WTC11 (cell line): ENCODE results near the gene TRPV2. TPM values are rescaled to one million over a fixed set of nuclear protein-coding genes. Genes with fewer than 3 reads are reported as not detected.

ENCODE experiments used
- ATAC-seq: fragments of 200-7000 bp; cut with Tn5 transposase; 2 replicates; pipeline ENCODE4 v1.10.0; 2021; ENCODE audit warnings: mild to moderate bottlenecking, moderate library complexity
- CTCF ChIA-PET: fragments of 300-600 bp; sonication (Branson Sonifier 250); formaldehyde crosslinking; loops from one replicate; lab custom pipeline; 2021; ENCODE audit warnings: antibody characterized with exemption; lab: Charles Lee
- POLR2A ChIA-PET: fragments of 350-600 bp; sonication (Branson Sonifier 250); formaldehyde crosslinking; loops from one replicate; lab custom pipeline; 2021; ENCODE audit warnings: antibody characterized with exemption; lab: Charles Lee
- DNase-seq: peaks from one replicate; pipeline ENCODE4 v3.0.0; 2021; ENCODE audit warnings: low spot score
- H3K27ac Mint-ChIP-seq: 2 replicates; pipeline ENCODE4 v1.8.0; 2021; ENCODE audit warnings: mixed read lengths
- H3K27me3 Mint-ChIP-seq: 2 replicates; pipeline ENCODE4 v1.8.0; 2021; ENCODE audit warnings: low read depth, mild to moderate bottlenecking, moderate library complexity, mixed read lengths
- H3K36me3 Mint-ChIP-seq: 2 replicates; pipeline ENCODE4 v1.8.0; 2021; ENCODE audit warnings: mixed read lengths
- H3K4me1 Mint-ChIP-seq: 2 replicates; pipeline ENCODE4 v1.8.0; 2022; ENCODE audit warnings: mixed read lengths
- H3K4me3 Mint-ChIP-seq: 2 replicates; pipeline ENCODE4 v1.8.0; 2021; ENCODE audit warnings: mild to moderate bottlenecking, moderate library complexity, mixed read lengths
- H3K9me3 Mint-ChIP-seq: 2 replicates; pipeline ENCODE4 v1.8.0; 2021; ENCODE audit warnings: mixed read lengths
- GTF2I ChIP-seq: fragments of 250-450 bp; sonication (Bioruptor Pico); conservative IDR thresholded peaks from 2 replicates; pipeline ENCODE4 v1.4.0; 2021; ENCODE audit warnings: mild to moderate bottlenecking
- HMGA2 ChIP-seq: fragments of 250-450 bp; sonication (Bioruptor Pico); IDR thresholded peaks from 2 replicates; pipeline ENCODE4 v1.4.0; 2021; ENCODE audit warnings: mild to moderate bottlenecking, moderate library complexity
- IRF2 ChIP-seq: sonication (generic); formaldehyde crosslinking; IDR thresholded peaks from 2 replicates; pipeline ENCODE4 v1.8.0; 2022; ENCODE audit warnings: low read depth, missing genetic modification reagents, borderline replicate concordance
- NR1H2 ChIP-seq: sonication (generic); formaldehyde crosslinking; IDR thresholded peaks from 2 replicates; pipeline ENCODE4 v1.9.0; 2021; ENCODE audit warnings: mild to moderate bottlenecking, moderate library complexity, missing genetic modification reagents
- NR2C2 ChIP-seq: sonication (generic); formaldehyde crosslinking; IDR thresholded peaks from 2 replicates; pipeline ENCODE4 v1.8.0; 2022; ENCODE audit warnings: mild to moderate bottlenecking, missing genetic modification reagents
- OVOL2 ChIP-seq: fragments of 250-450 bp; sonication (Bioruptor Pico); IDR thresholded peaks from 2 replicates; pipeline ENCODE4 v1.9.0; 2021; ENCODE audit warnings: mild to moderate bottlenecking, borderline replicate concordance
- PRRX2 ChIP-seq: fragments of 250-450 bp; sonication (Bioruptor Pico); IDR thresholded peaks from 2 replicates; pipeline ENCODE4 v1.8.0; 2021; ENCODE audit warnings: mild to moderate bottlenecking
- SMAD4 ChIP-seq: sonication (generic); formaldehyde crosslinking; IDR thresholded peaks from 2 replicates; pipeline ENCODE4 v1.8.0; 2022; ENCODE audit warnings: mild to moderate bottlenecking, missing genetic modification reagents
- SOX15 ChIP-seq: fragments of 250-450 bp; sonication (Bioruptor Pico); IDR thresholded peaks from 2 replicates; pipeline ENCODE4 v1.9.0; 2021; ENCODE audit warnings: mild to moderate bottlenecking
- ZBTB21 ChIP-seq: sonication (generic); formaldehyde crosslinking; IDR thresholded peaks from 2 replicates; pipeline ENCODE4 v1.8.1; 2023; ENCODE audit warnings: mild to moderate bottlenecking, missing genetic modification reagents, borderline replicate concordance
- ZNF121 ChIP-seq: sonication (generic); formaldehyde crosslinking; IDR thresholded peaks from 2 replicates; pipeline ENCODE4 v1.8.0; 2023; ENCODE audit warnings: missing genetic modification reagents
- ZNF219 ChIP-seq: sonication (generic); formaldehyde crosslinking; IDR thresholded peaks from 2 replicates; pipeline ENCODE4 v1.8.0; 2023; ENCODE audit warnings: missing genetic modification reagents, mild to moderate bottlenecking, borderline replicate concordance
- ZNF416 ChIP-seq: fragments of 250-450 bp; sonication (Bioruptor Pico); IDR thresholded peaks from 2 replicates; pipeline ENCODE4 v1.9.0; 2021; ENCODE audit warnings: mild to moderate bottlenecking, inconsistent platforms
- ZNF671 ChIP-seq: fragments of 250-450 bp; sonication (Bioruptor Pico); IDR thresholded peaks from 2 replicates; pipeline ENCODE4 v1.8.0; 2021; ENCODE audit warnings: mild to moderate bottlenecking
- total RNA-seq: library from RNA; stranded (reverse); gene quantifications from 3 replicates; pipeline ENCODE4 v1.2.3, GENCODE V29; 2021
- TF ChIP-seq, protein P1 (sequence below): sonication (generic); formaldehyde crosslinking; IDR thresholded peaks from 2 replicates; pipeline ENCODE4 v1.8.1; 2022; ENCODE audit warnings: mild to moderate bottlenecking, moderate library complexity, missing genetic modification reagents
- TF ChIP-seq, protein P2 (sequence below): sonication (generic); formaldehyde crosslinking; IDR thresholded peaks from 2 replicates; pipeline ENCODE4 v1.8.0; 2022; ENCODE audit warnings: mild to moderate bottlenecking, missing genetic modification reagents
- TF ChIP-seq, protein P3 (sequence below): fragments of 250-450 bp; sonication (Bioruptor Pico); conservative IDR thresholded peaks from 2 replicates; pipeline ENCODE4 v1.9.0; 2021; ENCODE audit warnings: mild to moderate bottlenecking
- TF ChIP-seq, protein P4 (sequence below): sonication (generic); formaldehyde crosslinking; IDR thresholded peaks from 2 replicates; pipeline ENCODE4 v1.8.1; 2023; ENCODE audit warnings: mild to moderate bottlenecking, missing genetic modification reagents
- TF ChIP-seq, protein P5 (sequence below): fragments of 250-450 bp; sonication (Bioruptor Pico); IDR thresholded peaks from 2 replicates; pipeline ENCODE4 v1.9.0; 2021; ENCODE audit warnings: moderate library complexity, mild to moderate bottlenecking, inconsistent platforms, borderline replicate concordance
- TF ChIP-seq, protein P6 (sequence below): sonication (generic); formaldehyde crosslinking; conservative IDR thresholded peaks from 2 replicates; pipeline ENCODE4 v1.8.1; 2023; ENCODE audit warnings: mild to moderate bottlenecking, low read depth, missing genetic modification reagents, moderate library complexity

Gene TRPV2
- total RNA-seq, 1 experiment from 2014 or later = 3.5 TPM

DNA sequence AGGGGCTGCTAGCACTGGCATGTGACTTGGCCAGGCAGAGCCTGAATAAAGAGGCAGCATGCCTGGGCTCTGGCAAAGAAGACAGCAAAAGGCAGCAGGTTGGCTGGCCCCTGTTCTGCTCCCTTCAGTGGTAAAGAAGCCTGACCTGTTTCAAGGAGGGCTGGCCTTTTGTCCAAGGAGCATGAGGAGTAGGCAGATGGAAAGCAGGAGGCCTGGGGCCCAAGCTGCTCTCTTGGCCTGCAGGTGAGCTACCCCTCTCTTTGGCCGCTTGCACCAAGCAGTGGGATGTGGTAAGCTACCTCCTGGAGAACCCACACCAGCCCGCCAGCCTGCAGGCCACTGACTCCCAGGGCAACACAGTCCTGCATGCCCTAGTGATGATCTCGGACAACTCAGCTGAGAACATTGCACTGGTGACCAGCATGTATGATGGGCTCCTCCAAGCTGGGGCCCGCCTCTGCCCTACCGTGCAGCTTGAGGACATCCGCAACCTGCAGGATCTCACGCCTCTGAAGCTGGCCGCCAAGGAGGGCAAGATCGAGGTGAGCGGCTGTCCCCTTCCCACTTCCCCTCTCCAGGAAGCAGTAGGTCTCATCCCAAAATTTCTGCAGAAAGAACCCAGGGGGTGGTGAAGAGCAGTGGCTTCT, 8.0 kb downstream of the TRPV2 start:
- H3K36me3 Mint-ChIP-seq = no peaks in the 10 kb centered on the region
- H3K27ac Mint-ChIP-seq = no peak overlapping the region
- POLR2A ChIA-PET = interaction anchor here (0.8 to 1.2 kb wide), 2 partner anchors 15 to 18 kb away, joined by 3 to 7 read pairs; no protein-coding TSS in a partner anchor
- H3K4me1 Mint-ChIP-seq = peaks cover 14% of the 10 kb centered on the region
- CTCF ChIA-PET = interaction anchor here (1.2 to 1.8 kb wide), 4 partner anchors 8 to 166 kb away, joined by 4 to 6 read pairs (median 5); partner anchors contain the start of gene TRPV2
- no peaks in the 10 kb centered on the region for H3K9me3 Mint-ChIP-seq
- TF ChIP-seq, protein P1, sequence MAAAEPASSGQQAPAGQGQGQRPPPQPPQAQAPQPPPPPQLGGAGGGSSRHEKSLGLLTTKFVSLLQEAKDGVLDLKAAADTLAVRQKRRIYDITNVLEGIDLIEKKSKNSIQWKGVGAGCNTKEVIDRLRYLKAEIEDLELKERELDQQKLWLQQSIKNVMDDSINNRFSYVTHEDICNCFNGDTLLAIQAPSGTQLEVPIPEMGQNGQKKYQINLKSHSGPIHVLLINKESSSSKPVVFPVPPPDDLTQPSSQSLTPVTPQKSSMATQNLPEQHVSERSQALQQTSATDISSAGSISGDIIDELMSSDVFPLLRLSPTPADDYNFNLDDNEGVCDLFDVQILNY (CRISPR knock-in tag) = no peak
- TF ChIP-seq GTF2I (CRISPR knock-in tag) (no peak), SMAD4 (CRISPR knock-in tag) (no peak), IRF2 (CRISPR knock-in tag) (no peak), NR1H2 (CRISPR knock-in tag) (no peak), ZNF416 (CRISPR knock-in tag) (no peak), PRRX2 (CRISPR knock-in tag) (no peak), ZNF219 (CRISPR knock-in tag) (no peak), ZNF671 (CRISPR knock-in tag) (no peak), OVOL2 (no peak)
- TF ChIP-seq, protein P2, sequence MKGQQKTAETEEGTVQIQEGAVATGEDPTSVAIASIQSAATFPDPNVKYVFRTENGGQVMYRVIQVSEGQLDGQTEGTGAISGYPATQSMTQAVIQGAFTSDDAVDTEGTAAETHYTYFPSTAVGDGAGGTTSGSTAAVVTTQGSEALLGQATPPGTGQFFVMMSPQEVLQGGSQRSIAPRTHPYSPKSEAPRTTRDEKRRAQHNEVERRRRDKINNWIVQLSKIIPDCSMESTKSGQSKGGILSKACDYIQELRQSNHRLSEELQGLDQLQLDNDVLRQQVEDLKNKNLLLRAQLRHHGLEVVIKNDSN (CRISPR knock-in tag) = no peak
- TF ChIP-seq, protein P3, sequence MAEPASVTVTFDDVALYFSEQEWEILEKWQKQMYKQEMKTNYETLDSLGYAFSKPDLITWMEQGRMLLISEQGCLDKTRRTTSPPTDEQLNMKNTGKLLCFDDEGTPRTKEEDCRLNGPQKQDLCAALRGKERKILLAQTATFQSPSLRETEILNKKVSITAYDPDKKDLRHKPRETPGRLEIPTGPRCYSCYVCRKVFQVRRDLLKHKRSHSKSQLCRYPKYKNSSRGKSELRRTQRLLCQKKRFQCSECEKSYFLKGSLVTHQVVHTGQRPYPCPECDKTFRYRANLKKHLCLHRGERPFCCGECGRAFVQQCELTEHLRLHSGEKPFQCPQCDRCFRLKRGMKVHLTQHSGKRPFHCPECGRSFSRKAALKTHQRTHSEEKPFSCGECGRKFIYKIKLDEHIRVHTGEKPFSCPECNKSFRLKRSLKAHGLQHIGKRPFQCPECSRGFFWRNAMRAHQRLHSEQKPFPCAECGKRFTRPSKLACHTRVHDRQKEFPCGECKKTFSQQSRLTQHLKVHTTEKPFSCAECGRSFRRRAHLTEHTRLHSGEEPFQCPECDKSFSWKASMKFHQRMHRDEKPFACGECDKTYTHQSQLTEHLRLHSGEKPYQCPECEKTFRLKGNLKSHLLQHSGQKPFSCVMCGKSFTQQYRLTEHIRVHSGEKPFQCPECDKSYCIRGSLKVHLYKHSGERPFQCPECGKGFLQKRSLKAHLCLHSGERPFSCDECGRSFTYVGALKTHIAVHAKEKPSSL = no peak
- TF ChIP-seq, protein P4, sequence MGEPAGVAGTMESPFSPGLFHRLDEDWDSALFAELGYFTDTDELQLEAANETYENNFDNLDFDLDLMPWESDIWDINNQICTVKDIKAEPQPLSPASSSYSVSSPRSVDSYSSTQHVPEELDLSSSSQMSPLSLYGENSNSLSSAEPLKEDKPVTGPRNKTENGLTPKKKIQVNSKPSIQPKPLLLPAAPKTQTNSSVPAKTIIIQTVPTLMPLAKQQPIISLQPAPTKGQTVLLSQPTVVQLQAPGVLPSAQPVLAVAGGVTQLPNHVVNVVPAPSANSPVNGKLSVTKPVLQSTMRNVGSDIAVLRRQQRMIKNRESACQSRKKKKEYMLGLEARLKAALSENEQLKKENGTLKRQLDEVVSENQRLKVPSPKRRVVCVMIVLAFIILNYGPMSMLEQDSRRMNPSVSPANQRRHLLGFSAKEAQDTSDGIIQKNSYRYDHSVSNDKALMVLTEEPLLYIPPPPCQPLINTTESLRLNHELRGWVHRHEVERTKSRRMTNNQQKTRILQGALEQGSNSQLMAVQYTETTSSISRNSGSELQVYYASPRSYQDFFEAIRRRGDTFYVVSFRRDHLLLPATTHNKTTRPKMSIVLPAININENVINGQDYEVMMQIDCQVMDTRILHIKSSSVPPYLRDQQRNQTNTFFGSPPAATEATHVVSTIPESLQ = no peak
- TF ChIP-seq, protein P5, sequence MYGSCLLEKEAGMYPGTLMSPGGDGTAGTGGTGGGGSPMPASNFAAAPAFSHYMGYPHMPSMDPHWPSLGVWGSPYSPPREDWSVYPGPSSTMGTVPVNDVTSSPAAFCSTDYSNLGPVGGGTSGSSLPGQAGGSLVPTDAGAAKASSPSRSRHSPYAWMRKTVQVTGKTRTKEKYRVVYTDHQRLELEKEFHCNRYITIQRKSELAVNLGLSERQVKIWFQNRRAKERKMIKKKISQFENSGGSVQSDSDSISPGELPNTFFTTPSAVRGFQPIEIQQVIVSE (CRISPR knock-in tag) = no peak
- TF ChIP-seq, all 79 proteins: peak for 0
- Mint-ChIP-seq H3K4me3 (no peak overlapping the region), H3K27me3 (no peaks in the 10 kb centered on the region)
- ATAC-seq (no peak), DNase-seq (no peak)

DNA sequence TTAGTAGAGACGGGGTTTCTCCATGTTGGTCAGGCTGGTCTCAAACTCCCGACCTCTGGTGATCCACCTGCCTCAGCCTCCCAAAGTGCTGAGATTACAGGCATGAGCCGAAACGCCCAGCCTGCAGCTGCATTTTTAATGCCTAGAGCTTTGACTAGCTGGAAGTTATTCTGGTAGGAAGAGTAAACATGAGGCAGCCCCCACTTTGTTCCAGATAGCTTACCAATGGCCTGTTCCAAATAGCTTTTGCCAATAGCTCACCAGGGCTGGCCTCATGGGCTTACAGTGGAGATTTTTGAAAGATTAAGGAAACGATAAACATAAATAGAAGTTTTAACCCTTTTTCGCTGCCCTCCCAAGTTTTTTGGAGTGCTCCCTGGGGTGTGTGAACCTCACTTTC, 9.8 kb downstream of the TRPV2 start:
- H3K27me3 Mint-ChIP-seq = peaks cover 7% of the 10 kb centered on the region; the same call in 1 of the 2 replicates
- no peak overlapping the region for H3K27ac Mint-ChIP-seq
- peaks cover 7% of the 10 kb centered on the region for H3K4me1 Mint-ChIP-seq
- ChIA-PET CTCF (interaction anchor here (0.7 to 1.6 kb wide), 2 partner anchors 10 to 61 kb away, joined by 3 to 7 read pairs; partner anchors contain the start of gene TRPV2), POLR2A (no interaction called here)
- TF ChIP-seq IRF2 (CRISPR knock-in tag) = no peak
- no peak for TF ChIP-seq NR1H2 (CRISPR knock-in tag)
- TF ChIP-seq ZNF121 = no peak
- no peak for TF ChIP-seq SOX15 (CRISPR knock-in tag)
- TF ChIP-seq HMGA2 = no peak
- TF ChIP-seq, protein P6, sequence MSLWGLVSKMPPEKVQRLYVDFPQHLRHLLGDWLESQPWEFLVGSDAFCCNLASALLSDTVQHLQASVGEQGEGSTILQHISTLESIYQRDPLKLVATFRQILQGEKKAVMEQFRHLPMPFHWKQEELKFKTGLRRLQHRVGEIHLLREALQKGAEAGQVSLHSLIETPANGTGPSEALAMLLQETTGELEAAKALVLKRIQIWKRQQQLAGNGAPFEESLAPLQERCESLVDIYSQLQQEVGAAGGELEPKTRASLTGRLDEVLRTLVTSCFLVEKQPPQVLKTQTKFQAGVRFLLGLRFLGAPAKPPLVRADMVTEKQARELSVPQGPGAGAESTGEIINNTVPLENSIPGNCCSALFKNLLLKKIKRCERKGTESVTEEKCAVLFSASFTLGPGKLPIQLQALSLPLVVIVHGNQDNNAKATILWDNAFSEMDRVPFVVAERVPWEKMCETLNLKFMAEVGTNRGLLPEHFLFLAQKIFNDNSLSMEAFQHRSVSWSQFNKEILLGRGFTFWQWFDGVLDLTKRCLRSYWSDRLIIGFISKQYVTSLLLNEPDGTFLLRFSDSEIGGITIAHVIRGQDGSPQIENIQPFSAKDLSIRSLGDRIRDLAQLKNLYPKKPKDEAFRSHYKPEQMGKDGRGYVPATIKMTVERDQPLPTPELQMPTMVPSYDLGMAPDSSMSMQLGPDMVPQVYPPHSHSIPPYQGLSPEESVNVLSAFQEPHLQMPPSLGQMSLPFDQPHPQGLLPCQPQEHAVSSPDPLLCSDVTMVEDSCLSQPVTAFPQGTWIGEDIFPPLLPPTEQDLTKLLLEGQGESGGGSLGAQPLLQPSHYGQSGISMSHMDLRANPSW = no peak
- TF ChIP-seq, protein P3 = no peak
- TF ChIP-seq ZBTB21 (CRISPR knock-in tag) = no peak
- no peak for TF ChIP-seq NR2C2 (CRISPR knock-in tag)
- H3K9me3 Mint-ChIP-seq = no peaks in the 10 kb centered on the region
- H3K36me3 Mint-ChIP-seq = no peaks in the 10 kb centered on the region
- no peak for DNase-seq
- no peak overlapping the region for H3K4me3 Mint-ChIP-seq
- ATAC-seq = no peak
